ENCODE data around the gene MVK.

MVK gene

DNA sequence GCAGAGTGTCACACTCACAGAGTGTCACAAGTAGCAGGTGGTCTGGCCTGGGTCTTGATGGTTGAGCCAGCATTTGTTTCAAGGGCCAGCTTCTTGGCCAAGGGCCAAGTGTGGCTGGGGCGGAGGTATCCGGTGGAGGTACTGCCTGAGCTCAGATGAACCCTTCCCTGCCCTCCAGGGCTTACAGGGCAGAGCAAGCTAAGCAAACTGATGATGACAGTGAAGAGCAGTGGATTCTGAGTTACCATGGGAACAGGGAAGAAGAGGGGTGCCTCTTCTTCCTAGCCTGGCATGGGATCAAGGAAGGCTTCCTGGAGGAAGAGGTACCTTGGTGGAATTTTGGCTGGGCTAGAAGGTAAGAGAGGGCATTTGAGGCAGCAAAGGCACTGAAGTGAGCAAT, 35.7 kb downstream of the MVK start:
- DNase-seq (ENCODE audit: extremely low read depth, insufficient read length), result no peak
- no peak overlapping the region for H3K4me3 ChIP-seq (replicated peaks; ENCODE audit: low read depth, low read length)
- no peaks in the 10 kb centered on the region for H3K36me3 ChIP-seq (ENCODE audit: control insufficient read depth, insufficient read depth, low read length)
- TF ChIP-seq, protein P1, sequence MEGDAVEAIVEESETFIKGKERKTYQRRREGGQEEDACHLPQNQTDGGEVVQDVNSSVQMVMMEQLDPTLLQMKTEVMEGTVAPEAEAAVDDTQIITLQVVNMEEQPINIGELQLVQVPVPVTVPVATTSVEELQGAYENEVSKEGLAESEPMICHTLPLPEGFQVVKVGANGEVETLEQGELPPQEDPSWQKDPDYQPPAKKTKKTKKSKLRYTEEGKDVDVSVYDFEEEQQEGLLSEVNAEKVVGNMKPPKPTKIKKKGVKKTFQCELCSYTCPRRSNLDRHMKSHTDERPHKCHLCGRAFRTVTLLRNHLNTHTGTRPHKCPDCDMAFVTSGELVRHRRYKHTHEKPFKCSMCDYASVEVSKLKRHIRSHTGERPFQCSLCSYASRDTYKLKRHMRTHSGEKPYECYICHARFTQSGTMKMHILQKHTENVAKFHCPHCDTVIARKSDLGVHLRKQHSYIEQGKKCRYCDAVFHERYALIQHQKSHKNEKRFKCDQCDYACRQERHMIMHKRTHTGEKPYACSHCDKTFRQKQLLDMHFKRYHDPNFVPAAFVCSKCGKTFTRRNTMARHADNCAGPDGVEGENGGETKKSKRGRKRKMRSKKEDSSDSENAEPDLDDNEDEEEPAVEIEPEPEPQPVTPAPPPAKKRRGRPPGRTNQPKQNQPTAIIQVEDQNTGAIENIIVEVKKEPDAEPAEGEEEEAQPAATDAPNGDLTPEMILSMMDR (IDR thresholded peaks at IDR 0.05; ENCODE audit: insufficient read depth, low read length, poor library complexity, severe bottlenecking), result no peak
- H3K27me3 ChIP-seq (replicated peaks; ENCODE audit: control insufficient read depth, insufficient read depth, low read length), result 0 out of 2 replicates have a peak, but pooled peaks cover 1% of the 10 kb centered on the region

DNA sequence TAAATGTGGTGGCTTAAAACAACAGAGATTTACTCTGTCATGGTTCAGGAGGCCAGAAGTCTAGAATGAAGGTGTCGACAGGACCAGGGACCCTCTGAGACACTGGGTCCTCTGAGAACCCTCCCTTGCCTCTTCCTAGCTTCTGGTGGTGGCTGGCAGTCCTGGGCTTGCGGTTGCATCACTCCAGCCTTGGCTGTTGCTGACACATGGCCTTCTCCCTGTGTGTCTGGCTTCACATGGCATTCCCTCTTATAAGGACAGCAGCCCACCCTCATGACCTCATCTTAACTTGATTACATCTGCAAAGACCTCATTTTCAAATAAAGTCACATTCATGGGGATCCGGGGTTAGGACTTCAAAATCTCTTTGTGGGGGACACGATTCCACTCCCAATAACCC, 36.9 kb downstream of the MVK start:
- TF ChIP-seq, protein P1 (IDR thresholded peaks at IDR 0.05; ENCODE audit: insufficient read depth, low read length, poor library complexity, severe bottlenecking), result no peak
- DNase-seq (ENCODE audit: extremely low read depth, insufficient read length), result no peak
- Histone ChIP-seq H3K27me3 (replicated peaks; ENCODE audit: control insufficient read depth, insufficient read depth, low read length) (peaks cover 1% of the 10 kb centered on the region; the same call in 1 of the 2 replicates), H3K36me3 (ENCODE audit: control insufficient read depth, insufficient read depth, low read length) (no peaks in the 10 kb centered on the region), H3K4me3 (replicated peaks; ENCODE audit: low read depth, low read length) (no peak overlapping the region)

GRCh38 chr12:109611223-109611622, 37.6 kb downstream of the MVK start:
- Histone ChIP-seq H3K27me3 (replicated peaks; ENCODE audit: control insufficient read depth, insufficient read depth, low read length) (peaks cover 3% of the 10 kb centered on the region; the same call in 1 of the 2 replicates), H3K4me3 (replicated peaks; ENCODE audit: low read depth, low read length) (no peak overlapping the region), H3K36me3 (ENCODE audit: control insufficient read depth, insufficient read depth, low read length) (no peaks in the 10 kb centered on the region)
- DNase-seq (ENCODE audit: extremely low read depth, insufficient read length), result no peak
- TF ChIP-seq, protein P1 (IDR thresholded peaks at IDR 0.05; ENCODE audit: insufficient read depth, low read length, poor library complexity, severe bottlenecking), result no peak

DNA sequence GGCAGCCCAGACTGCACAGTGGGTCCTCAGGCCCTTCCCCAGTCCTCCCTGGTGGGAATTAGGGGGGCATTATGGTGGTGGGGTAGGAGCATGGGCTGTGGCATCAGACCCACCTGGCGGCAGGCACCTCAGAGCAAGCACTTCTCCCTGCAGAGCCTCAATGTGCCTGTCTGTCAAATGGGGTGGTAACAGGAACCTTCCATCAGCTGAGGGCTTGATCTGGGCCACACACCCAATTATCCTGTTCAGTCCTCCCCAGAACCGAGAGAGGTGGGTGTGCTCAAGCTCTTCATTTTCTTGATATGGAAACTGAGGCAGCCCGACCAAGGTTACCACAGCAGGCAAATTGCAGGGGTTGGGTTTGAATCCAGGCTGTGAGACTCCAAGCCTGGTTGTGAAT, 38.4 kb downstream of the MVK start:
- peaks cover 4% of the 10 kb centered on the region; the same call in 1 of the 2 replicates for H3K27me3 ChIP-seq (replicated peaks; ENCODE audit: control insufficient read depth, insufficient read depth, low read length)
- no peak overlapping the region for H3K4me3 ChIP-seq (replicated peaks; ENCODE audit: low read depth, low read length)
- TF ChIP-seq, protein P1 (IDR thresholded peaks at IDR 0.05; ENCODE audit: insufficient read depth, low read length, poor library complexity, severe bottlenecking), result no peak
- DNase-seq (ENCODE audit: extremely low read depth, insufficient read length), result no peak
- H3K36me3 ChIP-seq (ENCODE audit: control insufficient read depth, insufficient read depth, low read length), result no peaks in the 10 kb centered on the region

DNA sequence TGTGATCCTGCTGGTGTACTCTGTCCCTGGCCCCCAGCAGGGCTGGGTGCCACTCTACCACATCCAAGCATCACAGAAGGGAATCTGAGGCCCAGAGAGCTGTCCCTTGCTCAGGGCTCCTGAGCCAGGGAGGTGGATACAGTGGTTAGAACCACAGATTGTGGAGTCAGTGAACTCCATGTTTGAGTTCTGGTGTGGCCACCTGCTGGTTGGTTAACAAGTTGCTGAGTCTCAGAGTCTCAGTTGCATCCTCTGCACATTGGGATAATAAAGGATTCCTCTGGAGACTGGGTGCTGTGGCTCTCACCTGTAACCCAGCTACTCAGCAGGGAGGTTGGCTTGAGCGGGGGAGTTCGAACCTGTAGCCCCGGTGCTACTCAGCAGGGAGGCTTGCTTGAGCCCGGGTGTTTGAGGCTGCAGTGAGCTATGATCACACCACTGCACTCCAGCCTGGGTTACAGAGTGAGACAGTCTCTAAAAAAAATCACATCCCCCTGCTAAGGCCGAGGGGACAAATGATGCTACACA, 39.4 kb downstream of the MVK start:
- H3K36me3 ChIP-seq (ENCODE audit: control insufficient read depth, insufficient read depth, low read length), result no peaks in the 10 kb centered on the region
- H3K4me3 ChIP-seq (replicated peaks; ENCODE audit: low read depth, low read length), result no peak overlapping the region
- H3K27me3 ChIP-seq (replicated peaks; ENCODE audit: control insufficient read depth, insufficient read depth, low read length), result peaks cover 4% of the 10 kb centered on the region; the same call in 1 of the 2 replicates
- TF ChIP-seq, protein P1 (IDR thresholded peaks at IDR 0.05; ENCODE audit: insufficient read depth, low read length, poor library complexity, severe bottlenecking), result peak; percentile 39
- no peak for DNase-seq (ENCODE audit: extremely low read depth, insufficient read length)
